ENCODE data around the gene CCDC33.

The CCDC33 gene

DNA sequence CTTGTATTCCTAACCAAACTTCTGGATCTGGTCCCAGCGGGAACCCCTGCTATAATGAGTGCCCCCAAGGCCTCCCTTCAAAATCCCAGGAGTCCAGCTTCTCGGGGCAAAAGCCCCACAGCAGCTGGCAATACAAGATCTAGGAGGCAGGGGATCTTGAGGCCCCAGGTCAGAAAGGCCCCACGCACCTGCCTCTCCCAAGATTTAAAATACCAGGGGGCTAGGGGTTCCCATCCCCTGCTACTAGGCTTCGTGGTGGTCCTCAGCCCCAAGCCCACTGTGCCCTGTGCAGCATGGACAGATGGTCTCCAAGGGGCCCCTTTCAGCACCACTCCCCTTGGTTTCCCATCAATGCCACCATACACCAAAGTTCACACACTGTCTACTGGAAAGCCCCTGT lies 147.2 kb downstream of the CCDC33 start:
- TF ChIP-seq, protein P1, sequence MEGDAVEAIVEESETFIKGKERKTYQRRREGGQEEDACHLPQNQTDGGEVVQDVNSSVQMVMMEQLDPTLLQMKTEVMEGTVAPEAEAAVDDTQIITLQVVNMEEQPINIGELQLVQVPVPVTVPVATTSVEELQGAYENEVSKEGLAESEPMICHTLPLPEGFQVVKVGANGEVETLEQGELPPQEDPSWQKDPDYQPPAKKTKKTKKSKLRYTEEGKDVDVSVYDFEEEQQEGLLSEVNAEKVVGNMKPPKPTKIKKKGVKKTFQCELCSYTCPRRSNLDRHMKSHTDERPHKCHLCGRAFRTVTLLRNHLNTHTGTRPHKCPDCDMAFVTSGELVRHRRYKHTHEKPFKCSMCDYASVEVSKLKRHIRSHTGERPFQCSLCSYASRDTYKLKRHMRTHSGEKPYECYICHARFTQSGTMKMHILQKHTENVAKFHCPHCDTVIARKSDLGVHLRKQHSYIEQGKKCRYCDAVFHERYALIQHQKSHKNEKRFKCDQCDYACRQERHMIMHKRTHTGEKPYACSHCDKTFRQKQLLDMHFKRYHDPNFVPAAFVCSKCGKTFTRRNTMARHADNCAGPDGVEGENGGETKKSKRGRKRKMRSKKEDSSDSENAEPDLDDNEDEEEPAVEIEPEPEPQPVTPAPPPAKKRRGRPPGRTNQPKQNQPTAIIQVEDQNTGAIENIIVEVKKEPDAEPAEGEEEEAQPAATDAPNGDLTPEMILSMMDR (IDR thresholded peaks at IDR 0.05; ENCODE audit: control insufficient read depth, extremely low read depth, insufficient read depth) = no peak
- DNase-seq (ENCODE audit: low read depth) = no peak
- H3K4me3 ChIP-seq (ENCODE audit: low read depth, low read length) = no peak overlapping the region

DNA sequence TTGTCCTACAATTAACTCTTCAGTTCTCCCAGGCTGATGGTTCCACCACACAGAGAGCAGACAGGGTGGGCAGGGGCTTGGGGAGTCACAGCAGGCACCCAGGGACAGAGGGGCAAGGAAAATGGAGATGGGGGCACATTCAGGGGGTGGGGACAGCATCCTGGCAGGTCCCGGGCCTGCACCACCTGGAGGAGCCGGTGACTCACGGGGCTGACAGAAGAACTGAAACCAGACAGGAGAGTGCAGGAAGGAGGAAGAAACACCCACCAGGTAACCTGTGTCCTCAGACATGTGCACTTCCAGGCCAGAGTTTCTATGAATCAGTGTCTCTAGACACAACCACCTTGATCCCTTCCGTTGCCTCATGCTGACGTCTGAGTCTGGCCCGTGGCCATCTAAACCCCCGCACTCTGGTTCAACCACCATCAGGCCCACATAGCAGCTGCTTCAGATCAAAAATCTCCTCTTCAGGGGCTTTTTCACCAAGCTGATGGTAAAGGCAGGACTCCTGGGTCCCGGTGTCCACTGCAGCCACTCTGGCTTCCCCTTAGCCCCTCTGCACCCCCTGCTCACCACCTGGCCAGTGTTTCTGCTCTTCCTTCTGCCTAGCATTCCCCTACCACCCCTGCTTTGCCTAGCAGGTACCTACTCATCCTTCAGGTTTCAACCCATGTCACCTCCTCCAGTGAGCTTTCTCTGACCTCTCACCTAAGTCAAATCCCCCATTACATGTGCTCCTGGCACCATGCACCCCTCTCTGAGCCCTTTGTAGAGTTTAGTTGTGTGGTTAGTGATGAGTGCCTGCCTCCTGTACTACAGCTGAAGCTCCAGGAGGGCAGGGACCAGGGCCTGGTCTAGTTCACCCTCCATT lies 147.8 kb downstream of the CCDC33 start:
- H3K4me3 ChIP-seq (ENCODE audit: low read depth, low read length) = no peak overlapping the region
- no peak for DNase-seq (ENCODE audit: low read depth)
- TF ChIP-seq, protein P1 (IDR thresholded peaks at IDR 0.05; ENCODE audit: control insufficient read depth, extremely low read depth, insufficient read depth) = no peak

DNA sequence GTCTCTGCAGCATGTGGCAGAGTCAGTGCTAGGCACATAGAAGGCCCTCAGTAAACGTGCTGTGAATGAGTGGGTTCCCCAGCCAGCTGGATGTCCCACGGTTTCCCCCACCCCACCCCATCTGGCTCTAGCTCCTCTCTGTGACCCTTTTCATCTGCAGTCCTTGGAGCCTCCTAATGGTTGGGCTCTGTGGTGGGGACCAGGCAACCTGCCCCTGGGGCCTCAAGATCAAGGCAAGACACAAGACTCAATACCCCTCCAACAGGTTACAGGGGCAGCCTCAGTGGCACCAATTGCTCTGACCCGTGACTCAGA lies 148.4 kb downstream of the CCDC33 start:
- DNase-seq (ENCODE audit: low read depth) = no peak
- TF ChIP-seq, protein P1 (IDR thresholded peaks at IDR 0.05; ENCODE audit: control insufficient read depth, extremely low read depth, insufficient read depth) = no peak
- no peak overlapping the region for H3K4me3 ChIP-seq (ENCODE audit: low read depth, low read length)

DNA sequence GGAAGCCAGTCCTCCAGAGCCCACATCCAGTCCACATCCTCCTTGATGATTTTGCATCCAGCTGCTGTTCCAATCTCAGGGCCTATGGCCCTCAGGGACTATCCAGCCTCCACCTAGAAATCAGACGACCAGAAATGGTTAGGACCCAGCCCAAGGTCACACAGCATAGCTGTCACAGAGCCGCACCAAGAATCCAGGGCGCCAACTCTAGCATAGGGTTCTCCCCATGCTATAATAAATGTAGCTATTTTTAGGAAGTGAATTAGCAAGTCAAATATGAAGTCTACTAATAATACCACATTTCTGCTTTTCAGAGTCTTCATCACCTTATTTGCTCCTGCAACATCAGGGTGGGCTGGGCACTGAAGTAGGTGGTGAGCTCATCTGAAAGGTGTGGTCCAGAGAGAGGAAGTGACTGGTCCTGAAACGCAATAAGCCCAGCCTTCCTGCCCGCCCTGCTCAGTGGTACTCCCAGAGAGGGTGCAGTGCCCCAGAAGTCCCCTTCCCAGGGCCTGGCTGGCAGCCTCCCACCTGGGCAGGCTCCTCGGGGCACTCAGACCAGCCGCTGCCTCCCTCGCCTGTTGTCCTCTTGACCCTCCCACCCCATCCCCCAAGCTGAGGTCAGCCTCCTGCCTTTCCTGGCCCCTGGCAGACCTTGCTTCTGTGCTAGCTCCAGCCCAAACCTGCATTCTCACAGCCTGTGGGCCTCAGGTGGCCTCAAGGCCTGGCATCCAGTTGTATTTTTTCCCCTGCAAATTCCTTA lies 148.9 kb downstream of the CCDC33 start:
- TF ChIP-seq, protein P1 (IDR thresholded peaks at IDR 0.05; ENCODE audit: control insufficient read depth, extremely low read depth, insufficient read depth) = no peak
- DNase-seq (ENCODE audit: low read depth) = no peak
- H3K4me3 ChIP-seq (ENCODE audit: low read depth, low read length) = no peak overlapping the region

DNA sequence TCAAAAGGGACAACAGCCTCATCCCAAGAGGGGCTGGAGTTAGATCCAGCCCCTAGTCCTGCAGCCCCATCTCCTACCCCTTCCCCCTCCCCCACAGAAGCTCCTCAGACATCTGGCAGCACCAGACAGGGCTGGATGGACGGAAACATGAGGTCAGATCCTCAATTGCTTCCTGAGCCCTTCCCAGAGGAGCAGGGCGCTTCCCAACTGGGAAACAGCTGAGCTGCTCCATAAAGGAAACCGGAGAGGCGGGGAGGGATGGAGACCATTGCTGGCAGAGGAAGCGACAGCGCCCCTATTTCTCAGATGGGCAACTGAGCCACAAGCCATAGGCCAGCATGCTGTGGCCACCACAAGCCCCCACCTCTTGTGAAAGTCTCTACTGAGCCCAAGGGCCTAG lies 149.6 kb downstream of the CCDC33 start:
- no peak overlapping the region for H3K4me3 ChIP-seq (ENCODE audit: low read depth, low read length)
- no peak for DNase-seq (ENCODE audit: low read depth)
- TF ChIP-seq, protein P1 (IDR thresholded peaks at IDR 0.05; ENCODE audit: control insufficient read depth, extremely low read depth, insufficient read depth) = no peak

All from LNCaP clone FGC (cell line).